Panc1 (cell line): Measurements from ENCODE around the gene ADGRF5. TPM values are rescaled to one million over a fixed set of nuclear protein-coding genes. Genes with fewer than 3 reads are reported as not detected.

ENCODE experiments used
- ATAC-seq: fragments of 200-7000 bp; cut with Tn5 transposase; 2 replicates; pipeline ENCODE4 v1.9.1; 2020; ENCODE audit warnings: mild to moderate bottlenecking, moderate library complexity
- BruUV-seq: library from RNA; stranded (reverse); fragments of 400-500 nt; replicated peaks from 2 replicates; lab custom pipeline; 2021; lab: Mats Ljungman, UMichigan
- CTCF ChIA-PET: fragments of 300-600 bp; sonication (Branson Sonifier 250); formaldehyde crosslinking; loops from one replicate; lab custom pipeline; 2022; ENCODE audit warnings: antibody characterized with exemption; lab: Charles Lee
- POLR2A ChIA-PET: fragments of 300-600 bp; sonication (Branson Sonifier 250); formaldehyde crosslinking; loops from one replicate; lab custom pipeline; 2022; ENCODE audit warnings: antibody characterized with exemption; lab: Charles Lee
- DNase-seq: peaks from one replicate; pipeline ENCODE4 v3.0.0-alpha.2; 2010; ENCODE audit warnings: low read depth, low spot score
- H3K27ac ChIP-seq: 2 replicates; pipeline ENCODE4 v1.5.1; 2011; ENCODE audit warnings: mild to moderate bottlenecking, low read length, inconsistent platforms
- H3K27me3 ChIP-seq: fragments of 200-500 bp; sonication (Bioruptor generic); 2 replicates; pipeline ENCODE4 v1.6.0; 2014; ENCODE audit warnings: low read length, inconsistent platforms; ENCODE audit not compliant: control insufficient read depth, insufficient read depth
- H3K36me3 ChIP-seq: fragments of 200-500 bp; sonication (Bioruptor generic); 2 replicates; pipeline ENCODE4 v1.5.1; 2014; ENCODE audit warnings: inconsistent platforms, mild to moderate bottlenecking, low read length, moderate library complexity; ENCODE audit not compliant: control insufficient read depth, insufficient read depth
- H3K4me1 ChIP-seq: 2 replicates; pipeline ENCODE4 v1.5.1; 2011; ENCODE audit warnings: inconsistent platforms, mild to moderate bottlenecking, low read length, moderate library complexity; ENCODE audit not compliant: control insufficient read depth, insufficient read depth
- H3K4me3 ChIP-seq, 2 experiments: 2 replicates each; pipeline ENCODE4 v1.5.1; 2011 to 2012; ENCODE audit warnings: low read depth in 2 of 2, low read length in 2 of 2, mild to moderate bottlenecking in 2 of 2, inconsistent platforms in 1 of 2, moderate library complexity in 1 of 2
- H3K9me3 ChIP-seq: fragments of 200-500 bp; sonication (Bioruptor generic); 2 replicates; pipeline ENCODE4 v1.5.1; 2014; ENCODE audit warnings: low read depth, mild to moderate bottlenecking, inconsistent platforms, low read length, moderate library complexity; ENCODE audit not compliant: control insufficient read depth, insufficient read depth
- POLR2AphosphoS5 ChIP-seq: IDR thresholded peaks from 2 replicates; pipeline ENCODE4 v1.6.1; 2012; ENCODE audit warnings: mild to moderate bottlenecking, low read depth, low read length, moderate library complexity
- SIN3A ChIP-seq: IDR thresholded peaks from 2 replicates; pipeline ENCODE4 v1.6.1; 2012; ENCODE audit warnings: low read depth, mild to moderate bottlenecking, low read length, moderate library complexity, borderline replicate concordance; ENCODE audit not compliant: insufficient read depth
- TCF7L2 ChIP-seq: IDR thresholded peaks from 2 replicates; pipeline ENCODE4 v1.6.1; 2011; ENCODE audit warnings: mild to moderate bottlenecking, low read depth, low read length, inconsistent platforms
- in situ Hi-C: cut with HindIII; loops from 2 replicates; pipeline ENCODE4 v1.10.0; 2016; ENCODE audit warnings: low sequenced_read_pairs, low pct_unique_long_range_greater_than_20kb
- intact Hi-C: fragments of 100-400 bp; cut with micrococcal nuclease; formaldehyde crosslinking; loops from one replicate; pipeline ENCODE4 v1.10.0; 2022; ENCODE audit not compliant: unreplicated experiment
- total RNA-seq: library from RNA; stranded (reverse); gene quantifications from one replicate; pipeline ENCODE4 v1.2.1, GENCODE V29; 2021; ENCODE audit not compliant: unreplicated experiment
- TF ChIP-seq, protein P1 (sequence below), 2 experiments: IDR thresholded peaks; 2 replicates each; pipeline ENCODE4 v1.6.1; 2011 to 2012; ENCODE audit warnings: low read depth in 2 of 2, control low read depth in 1 of 2, low read length in 1 of 2, mild to moderate bottlenecking in 1 of 2, moderate library complexity in 1 of 2; ENCODE audit not compliant: insufficient read depth in 1 of 2
- TF ChIP-seq, protein P2 (sequence below): fragments of 450-650 bp; IDR thresholded peaks from 2 replicates; pipeline ENCODE4 v1.5.1; 2017; ENCODE audit warnings: mild to moderate bottlenecking

ADGRF5 gene
- total RNA-seq, 1 experiment from 2014 or later = 0.18 TPM

DNA sequence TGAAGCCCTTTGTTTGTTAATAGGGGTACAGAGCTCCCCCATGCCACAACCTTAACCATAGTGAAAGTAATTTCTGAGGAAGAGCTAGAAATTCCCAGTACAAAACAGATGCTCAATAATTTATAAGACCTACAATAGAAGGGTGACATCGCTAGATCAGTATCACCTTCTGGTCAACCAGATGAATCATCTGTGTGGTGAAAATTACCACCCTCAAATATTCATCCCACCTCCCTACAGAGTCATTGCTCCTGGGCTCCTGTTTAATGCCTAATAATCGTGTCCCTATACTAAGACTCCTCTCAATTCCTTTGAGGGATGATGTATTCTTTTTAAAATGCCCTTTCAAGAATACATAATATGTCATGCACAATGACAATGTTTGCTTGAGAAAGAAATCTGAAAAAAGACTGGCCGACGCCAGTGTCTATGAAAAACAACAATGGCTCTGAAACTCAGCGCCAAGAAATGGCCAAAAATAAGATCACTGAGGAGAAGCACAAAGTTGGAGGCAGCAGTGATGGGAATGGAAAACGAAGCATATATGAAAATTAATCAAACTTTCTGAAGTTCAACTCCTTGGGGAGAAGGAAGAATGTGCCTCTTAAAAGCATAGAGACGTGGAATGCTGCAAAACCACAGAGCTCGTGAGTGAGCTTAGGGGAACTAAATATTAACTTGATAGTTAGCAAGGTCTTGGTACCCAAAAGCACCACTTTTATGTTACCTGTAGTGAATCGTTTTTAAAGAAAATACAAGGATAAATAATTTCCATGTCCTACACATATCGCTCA lies 11.0 kb upstream of the ADGRF5 start:
- H3K36me3 ChIP-seq = no peaks in the 10 kb centered on the region
- no peak for DNase-seq
- no peak overlapping the region for H3K27ac ChIP-seq
- no TSS peak for BruUV-seq
- H3K9me3 ChIP-seq = no peaks in the 10 kb centered on the region
- ChIA-PET CTCF (no interaction called here), POLR2A (no interaction called here)
- H3K4me3 ChIP-seq = no peak overlapping the region
- ATAC-seq = no peak
- intact Hi-C loops (no loop called here), in situ Hi-C loops (no loop called here)
- peaks cover 3% of the 10 kb centered on the region; the same call in 1 of the 2 replicates for H3K4me1 ChIP-seq
- no peaks in the 10 kb centered on the region; the same call in 1 of the 2 replicates for H3K27me3 ChIP-seq
- TF ChIP-seq, protein P1, sequence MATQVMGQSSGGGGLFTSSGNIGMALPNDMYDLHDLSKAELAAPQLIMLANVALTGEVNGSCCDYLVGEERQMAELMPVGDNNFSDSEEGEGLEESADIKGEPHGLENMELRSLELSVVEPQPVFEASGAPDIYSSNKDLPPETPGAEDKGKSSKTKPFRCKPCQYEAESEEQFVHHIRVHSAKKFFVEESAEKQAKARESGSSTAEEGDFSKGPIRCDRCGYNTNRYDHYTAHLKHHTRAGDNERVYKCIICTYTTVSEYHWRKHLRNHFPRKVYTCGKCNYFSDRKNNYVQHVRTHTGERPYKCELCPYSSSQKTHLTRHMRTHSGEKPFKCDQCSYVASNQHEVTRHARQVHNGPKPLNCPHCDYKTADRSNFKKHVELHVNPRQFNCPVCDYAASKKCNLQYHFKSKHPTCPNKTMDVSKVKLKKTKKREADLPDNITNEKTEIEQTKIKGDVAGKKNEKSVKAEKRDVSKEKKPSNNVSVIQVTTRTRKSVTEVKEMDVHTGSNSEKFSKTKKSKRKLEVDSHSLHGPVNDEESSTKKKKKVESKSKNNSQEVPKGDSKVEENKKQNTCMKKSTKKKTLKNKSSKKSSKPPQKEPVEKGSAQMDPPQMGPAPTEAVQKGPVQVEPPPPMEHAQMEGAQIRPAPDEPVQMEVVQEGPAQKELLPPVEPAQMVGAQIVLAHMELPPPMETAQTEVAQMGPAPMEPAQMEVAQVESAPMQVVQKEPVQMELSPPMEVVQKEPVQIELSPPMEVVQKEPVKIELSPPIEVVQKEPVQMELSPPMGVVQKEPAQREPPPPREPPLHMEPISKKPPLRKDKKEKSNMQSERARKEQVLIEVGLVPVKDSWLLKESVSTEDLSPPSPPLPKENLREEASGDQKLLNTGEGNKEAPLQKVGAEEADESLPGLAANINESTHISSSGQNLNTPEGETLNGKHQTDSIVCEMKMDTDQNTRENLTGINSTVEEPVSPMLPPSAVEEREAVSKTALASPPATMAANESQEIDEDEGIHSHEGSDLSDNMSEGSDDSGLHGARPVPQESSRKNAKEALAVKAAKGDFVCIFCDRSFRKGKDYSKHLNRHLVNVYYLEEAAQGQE (IDR thresholded peaks at IDR 0.05; ENCODE audit: insufficient read depth in 1 of 2, low read depth in 2 of 2, low read length in 1 of 2) = no peak
- no peak for TF ChIP-seq TCF7L2
- no peak for TF ChIP-seq POLR2AphosphoS5
- TF ChIP-seq SIN3A = no peak
- TF ChIP-seq, protein P2, sequence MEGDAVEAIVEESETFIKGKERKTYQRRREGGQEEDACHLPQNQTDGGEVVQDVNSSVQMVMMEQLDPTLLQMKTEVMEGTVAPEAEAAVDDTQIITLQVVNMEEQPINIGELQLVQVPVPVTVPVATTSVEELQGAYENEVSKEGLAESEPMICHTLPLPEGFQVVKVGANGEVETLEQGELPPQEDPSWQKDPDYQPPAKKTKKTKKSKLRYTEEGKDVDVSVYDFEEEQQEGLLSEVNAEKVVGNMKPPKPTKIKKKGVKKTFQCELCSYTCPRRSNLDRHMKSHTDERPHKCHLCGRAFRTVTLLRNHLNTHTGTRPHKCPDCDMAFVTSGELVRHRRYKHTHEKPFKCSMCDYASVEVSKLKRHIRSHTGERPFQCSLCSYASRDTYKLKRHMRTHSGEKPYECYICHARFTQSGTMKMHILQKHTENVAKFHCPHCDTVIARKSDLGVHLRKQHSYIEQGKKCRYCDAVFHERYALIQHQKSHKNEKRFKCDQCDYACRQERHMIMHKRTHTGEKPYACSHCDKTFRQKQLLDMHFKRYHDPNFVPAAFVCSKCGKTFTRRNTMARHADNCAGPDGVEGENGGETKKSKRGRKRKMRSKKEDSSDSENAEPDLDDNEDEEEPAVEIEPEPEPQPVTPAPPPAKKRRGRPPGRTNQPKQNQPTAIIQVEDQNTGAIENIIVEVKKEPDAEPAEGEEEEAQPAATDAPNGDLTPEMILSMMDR = no peak

DNA sequence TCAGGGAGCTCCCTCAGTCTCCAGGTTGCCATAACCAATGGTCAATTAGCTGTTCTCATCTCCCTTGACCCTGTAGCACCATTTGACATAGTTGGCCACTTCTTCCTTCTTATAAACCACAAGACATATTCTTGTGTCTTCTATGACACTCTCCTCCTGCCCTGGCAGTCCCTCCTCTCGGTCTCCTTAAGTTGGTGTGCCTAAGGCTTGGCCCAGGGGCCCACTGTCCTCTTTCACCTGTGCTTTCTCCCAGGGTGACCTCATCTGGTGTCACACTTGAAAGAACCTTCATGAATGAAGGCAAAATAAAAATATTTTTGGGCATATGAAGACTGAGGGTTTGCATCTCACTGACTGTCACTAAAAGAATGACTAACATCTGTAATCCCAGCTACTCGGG lies 9.7 kb upstream of the ADGRF5 start:
- in situ Hi-C loops = no loop called here

More for the DNA sequence above, 9.7 kb upstream of the ADGRF5 start:
- ChIA-PET POLR2A (no interaction called here), CTCF (no interaction called here)
- intact Hi-C loops = no loop called here
- DNase-seq (no peak), ATAC-seq (no peak)
- no peak overlapping the region for H3K27ac ChIP-seq
- no peaks in the 10 kb centered on the region for H3K9me3 ChIP-seq
- H3K36me3 ChIP-seq = no peaks in the 10 kb centered on the region
- peaks cover 3% of the 10 kb centered on the region; the same call in 1 of the 2 replicates for H3K4me1 ChIP-seq
- no peaks in the 10 kb centered on the region; the same call in 1 of the 2 replicates for H3K27me3 ChIP-seq
- no TSS peak for BruUV-seq
- TF ChIP-seq POLR2AphosphoS5 (no peak), SIN3A (no peak)
- TF ChIP-seq, protein P2 = no peak
- no peak overlapping the region for H3K4me3 ChIP-seq
